GM12878 (cell line): Measurements from ENCODE around the gene WARS2. TPM values are rescaled to one million over a fixed set of nuclear protein-coding genes. Genes with fewer than 3 reads are reported as not detected.

Experiments
- ATAC-seq: fragments of 200-7000 bp; cut with Tn5 transposase; 3 replicates; pipeline ENCODE4 v1.9.1; 2020; ENCODE audit warnings: mild to moderate bottlenecking, moderate library complexity
- BruUV-seq: library from RNA; stranded (reverse); fragments of 400-500 nt; replicated peaks from 2 replicates; lab custom pipeline; 2021; lab: Mats Ljungman, UMichigan
- CTCF ChIA-PET: fragments of 300-600 bp; sonication (Branson Sonifier 250); formaldehyde crosslinking; extraction: SDS; loops from one replicate; lab custom pipeline; 2021; ENCODE audit warnings: inconsistent platforms; lab: Yijun Ruan, JAX
- POLR2A ChIA-PET: fragments of 350-600 bp; formaldehyde crosslinking; extraction: SDS; loops from one replicate; lab custom pipeline; 2021; ENCODE audit warnings: inconsistent platforms; lab: Charles Lee
- RAD21 ChIA-PET: fragments of 300-600 bp; sonication (Branson Sonifier 250); formaldehyde crosslinking; loops from one replicate; lab custom pipeline; 2023; ENCODE audit warnings: antibody characterized with exemption; ENCODE audit not compliant: unreplicated experiment; lab: Charles Lee
- SMC1A ChIA-PET: fragments of 300-600 bp; sonication (Branson Sonifier 250); formaldehyde crosslinking; loops from one replicate; lab custom pipeline; 2023; ENCODE audit not compliant: unreplicated experiment, uncharacterized antibody; lab: Charles Lee
- DNase-seq: peaks from one replicate; pipeline ENCODE4 v3.0.0-alpha.2; 2011; ENCODE audit warnings: low read depth, low spot score
- FAIRE-seq: peaks from 3 replicates; lab custom pipeline; 2011; peaks lifted over from hg19 to GRCh38; lab: Jason Lieb, UNC
- H2AFZ ChIP-seq: 2 replicates; pipeline ENCODE4 v1.6.0; 2011; ENCODE audit warnings: low read depth, low read length, control low read depth; ENCODE audit not compliant: control insufficient read depth
- H3K27ac ChIP-seq: 2 replicates; pipeline ENCODE4 v1.5.1; 2011; ENCODE audit warnings: control low read depth; ENCODE audit not compliant: control insufficient read depth, insufficient read depth
- H3K27me3 ChIP-seq, 2 experiments: replicated peaks in 1 of 2; 2 replicates each; pipeline versions ENCODE4 v1.6.0 to v1.6.1; 2011; ENCODE audit warnings: low read length in 1 of 2; ENCODE audit not compliant: control insufficient read depth in 2 of 2, insufficient read depth in 2 of 2
- H3K36me3 ChIP-seq, 2 experiments: 2 replicates each; pipeline ENCODE4 v1.5.1; 2011; ENCODE audit warnings: low read length in 1 of 2; ENCODE audit not compliant: control insufficient read depth in 2 of 2, insufficient read depth in 2 of 2
- H3K4me1 ChIP-seq: 2 replicates; pipeline ENCODE4 v1.6.1; 2011; ENCODE audit warnings: mild to moderate bottlenecking, low read length, moderate library complexity, mixed read lengths; ENCODE audit not compliant: control insufficient read depth, insufficient read depth
- H3K4me2 ChIP-seq: 2 replicates; pipeline ENCODE4 v1.6.0; 2011; ENCODE audit warnings: control low read depth; ENCODE audit not compliant: control insufficient read depth, insufficient read depth
- H3K4me3 ChIP-seq: fragments of 200-600 bp; sonication (generic); 2 replicates; pipeline ENCODE4 v1.5.1; 2016
- H3K79me2 ChIP-seq: 2 replicates; pipeline ENCODE4 v1.6.0; 2011; ENCODE audit warnings: low read length; ENCODE audit not compliant: control insufficient read depth, insufficient read depth
- H3K9ac ChIP-seq: 2 replicates; pipeline ENCODE4 v1.8.0; 2011; ENCODE audit warnings: low read length, control low read depth, mixed read lengths; ENCODE audit not compliant: control insufficient read depth, insufficient read depth
- H3K9me3 ChIP-seq: replicated peaks from 3 replicates; pipeline ENCODE4 v1.5.1; 2011; ENCODE audit warnings: mild to moderate bottlenecking, low read length; ENCODE audit not compliant: control insufficient read depth, insufficient read depth
- H4K20me1 ChIP-seq: 2 replicates; pipeline ENCODE4 v1.6.0; 2011; ENCODE audit not compliant: control insufficient read depth, insufficient read depth
- ASH2L ChIP-seq: fragments of 300-600, 200-600 bp; sonication (generic); IDR thresholded peaks from 2 replicates; pipeline ENCODE4 v1.6.1; 2017; ENCODE audit warnings: low read depth, mild to moderate bottlenecking, borderline replicate concordance
- BHLHE40 ChIP-seq, 2 experiments: fragments of 450-650 bp in 1 of 2; IDR thresholded peaks; 2 replicates each; pipeline ENCODE4 v1.6.1; 2011 to 2017; ENCODE audit warnings: low read depth in 2 of 2, borderline replicate concordance in 1 of 2, improper control_type of control experiment in 1 of 2, low read length in 1 of 2, mild to moderate bottlenecking in 1 of 2
- BMI1 ChIP-seq: fragments of 450-650 bp; IDR thresholded peaks from 2 replicates; pipeline ENCODE4 v1.6.1; 2016; ENCODE audit warnings: mild to moderate bottlenecking, moderate library complexity, borderline replicate concordance
- BRCA1 ChIP-seq: IDR thresholded peaks from 2 replicates; pipeline ENCODE4 v1.6.1; 2011; ENCODE audit warnings: low read depth, low read length, improper control_type of control experiment
- CREM ChIP-seq: IDR thresholded peaks from 2 replicates; pipeline ENCODE4 v1.6.1; 2014; ENCODE audit warnings: antibody characterized with exemption, low read depth
- MYC ChIP-seq: IDR thresholded peaks from 2 replicates; pipeline ENCODE4 v1.6.1; 2011; ENCODE audit warnings: mild to moderate bottlenecking, low read length, moderate library complexity, inconsistent platforms; ENCODE audit not compliant: insufficient read depth, insufficient replicate concordance, insufficient read length, severe bottlenecking
- POLR2AphosphoS2 ChIP-seq: IDR thresholded peaks from 2 replicates; pipeline ENCODE4 v1.6.1; 2011; ENCODE audit warnings: low read depth, mild to moderate bottlenecking, low read length, improper control_type of control experiment, moderate library complexity
- RBBP5 ChIP-seq: fragments of 200-600 bp; sonication (generic); conservative IDR thresholded peaks from 2 replicates; pipeline ENCODE4 v1.6.1; 2016
- RCOR1 ChIP-seq: conservative IDR thresholded peaks from 2 replicates; pipeline ENCODE4 v1.6.1; 2012; ENCODE audit warnings: low read depth, low read length, improper control_type of control experiment
- RUNX3 ChIP-seq: IDR thresholded peaks from 2 replicates; pipeline ENCODE4 v1.6.1; 2012; ENCODE audit warnings: low read length, inconsistent platforms
- SIX5 ChIP-seq: IDR thresholded peaks from 2 replicates; pipeline ENCODE4 v1.6.1; 2011; ENCODE audit warnings: mild to moderate bottlenecking, low read depth, low read length, moderate library complexity; ENCODE audit not compliant: severe bottlenecking
- SMAD1 ChIP-seq: fragments of 450-650 bp; IDR thresholded peaks from 2 replicates; pipeline ENCODE4 v1.6.1; 2018; ENCODE audit warnings: mild to moderate bottlenecking, low read depth; ENCODE audit not compliant: partially characterized antibody
- STAT1 ChIP-seq: fragments of 450-650 bp; conservative IDR thresholded peaks from 2 replicates; pipeline ENCODE4 v1.6.1; 2014; ENCODE audit warnings: antibody characterized with exemption, mild to moderate bottlenecking
- TCF12 ChIP-seq: IDR thresholded peaks from 2 replicates; pipeline ENCODE4 v1.6.1; 2011; ENCODE audit warnings: low read depth, mild to moderate bottlenecking, low read length
- ZNF207 ChIP-seq: fragments of 450-650 bp; IDR thresholded peaks from 2 replicates; pipeline ENCODE4 v1.6.1; 2014; ENCODE audit warnings: antibody characterized with exemption, mild to moderate bottlenecking, borderline replicate concordance
- ZNF274 ChIP-seq: IDR thresholded peaks from one replicate; pipeline ENCODE4 v1.8.0; 2011; ENCODE audit not compliant: insufficient read length, insufficient read depth
- ZNF384 ChIP-seq: IDR thresholded peaks from 2 replicates; pipeline ENCODE4 v1.6.1; 2012; ENCODE audit warnings: low read depth, mild to moderate bottlenecking, low read length, improper control_type of control experiment, borderline replicate concordance
- WGBS: methylation state at CpG from one replicate; pipeline ENCODE4 v1.1.6; 2016; ENCODE audit warnings: low lambda C conversion rate; ENCODE audit not compliant: insufficient replicate concordance, insufficient coverage; ENCODE audit errors: missing lambda C conversion rate; 5-methylcytosine and 5-hydroxymethylcytosine counted together
- in situ Hi-C: fragments of 300-500 bp; cut with MboI; formaldehyde crosslinking; loops from 9 replicates; pipeline ENCODE4 v1.14.3; 2018; ENCODE audit warnings: mixed read lengths
- intact Hi-C: fragments of 100-400 bp; cut with micrococcal nuclease; formaldehyde crosslinking; loops from one replicate; pipeline ENCODE4 v1.14.2; 2022; ENCODE audit not compliant: unreplicated experiment
- polyA plus RNA-seq, 11 experiments: library from polyadenylated mRNA; depleted of rRNA in 4 of 11; unstranded in 6 of 11; stranded (reverse) in 5 of 11; fragments of >200 nt; fragmentation: Nextera tagmentation in 4 of 11; fragmentation: Illumina TruSeq in 1 of 11; extraction: Ambion mirVana in 4 of 11; extraction: Trizol in 1 of 11; gene quantifications; 1 replicate in 1 of 11; 2 replicates in 10 of 11; pipeline versions ENCODE4 v1.2.1 to v1.2.3, GENCODE V29; 2011 to 2016; ENCODE audit warnings: inconsistent platforms in 2 of 11, missing spikeins in 2 of 11, low read depth in 1 of 11
- total RNA-seq, 4 experiments: library from RNA; depleted of rRNA in 3 of 4; stranded (reverse); fragments of >200 nt in 3 of 4; fragmentation: Illumina TruSeq in 1 of 4; extraction: Trizol in 1 of 4; gene quantifications; 2 replicates each; pipeline versions ENCODE4 v1.2.1 to v1.2.3, GENCODE V29; 2013 to 2021
- TF ChIP-seq, protein P1 (sequence below): fragments of 450-650 bp; IDR thresholded peaks from 2 replicates; pipeline ENCODE4 v1.6.1; 2017; ENCODE audit warnings: mild to moderate bottlenecking, low read depth, inconsistent platforms; ENCODE audit not compliant: poor library complexity, severe bottlenecking

The WARS2 gene
- total and polyA plus RNA-seq, 10 of the 15 experiments (the other 5 are each of a cell fraction or from before 2014, with no cell fraction given): 5.5 to 22.2 (median 14.4) TPM

DNA sequence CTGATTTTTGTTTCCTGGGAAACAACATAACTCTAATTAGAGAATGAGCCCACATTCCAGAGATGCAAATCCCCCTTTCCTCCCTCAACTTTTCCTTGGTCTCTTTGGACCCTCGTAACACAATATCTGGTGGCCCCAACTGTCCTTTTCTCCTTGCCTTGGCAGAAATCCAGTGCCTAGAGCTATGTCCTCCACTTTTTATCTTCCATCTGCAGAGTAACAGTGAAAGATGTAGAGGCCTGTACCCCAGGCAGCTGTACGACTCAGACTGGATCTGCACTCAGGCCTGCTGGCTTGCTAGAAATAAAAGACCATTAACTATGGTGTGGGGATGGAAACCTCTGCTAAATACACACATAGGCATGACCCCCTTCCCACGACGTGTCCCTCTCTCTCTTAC, 72.0 kb downstream of the WARS2 start:
- no TSS peak for BruUV-seq
- Histone ChIP-seq H3K79me2 (no peaks in the 10 kb centered on the region), H3K27me3 (no peaks in the 10 kb centered on the region), H3K9ac (no peak overlapping the region), H3K4me1 (no peaks in the 10 kb centered on the region; the same call in 1 of the 2 replicates), H4K20me1 (no peaks in the 10 kb centered on the region), H3K27ac (no peak overlapping the region), H2AFZ (no peak overlapping the region), H3K4me2 (no peak overlapping the region), H3K36me3 (no peaks in the 10 kb centered on the region), H3K9me3 (no peaks in the 10 kb centered on the region), H3K4me3 (no peak overlapping the region)
- TF ChIP-seq ZNF384 (no peak), RCOR1 (no peak), BRCA1 (no peak), BHLHE40 (IDR thresholded peaks at IDR 0.05; ENCODE audit: borderline replicate concordance in 1 of 2, low read depth in 2 of 2, low read length in 1 of 2) (no peak), SMAD1 (no peak), TCF12 (no peak), BMI1 (no peak), RBBP5 (no peak), ASH2L (no peak), CREM (no peak), STAT1 (no peak), RUNX3 (no peak), POLR2AphosphoS2 (no peak), ZNF207 (no peak), MYC (no peak), SIX5 (no peak), ZNF274 (no peak)
- TF ChIP-seq, protein P1, sequence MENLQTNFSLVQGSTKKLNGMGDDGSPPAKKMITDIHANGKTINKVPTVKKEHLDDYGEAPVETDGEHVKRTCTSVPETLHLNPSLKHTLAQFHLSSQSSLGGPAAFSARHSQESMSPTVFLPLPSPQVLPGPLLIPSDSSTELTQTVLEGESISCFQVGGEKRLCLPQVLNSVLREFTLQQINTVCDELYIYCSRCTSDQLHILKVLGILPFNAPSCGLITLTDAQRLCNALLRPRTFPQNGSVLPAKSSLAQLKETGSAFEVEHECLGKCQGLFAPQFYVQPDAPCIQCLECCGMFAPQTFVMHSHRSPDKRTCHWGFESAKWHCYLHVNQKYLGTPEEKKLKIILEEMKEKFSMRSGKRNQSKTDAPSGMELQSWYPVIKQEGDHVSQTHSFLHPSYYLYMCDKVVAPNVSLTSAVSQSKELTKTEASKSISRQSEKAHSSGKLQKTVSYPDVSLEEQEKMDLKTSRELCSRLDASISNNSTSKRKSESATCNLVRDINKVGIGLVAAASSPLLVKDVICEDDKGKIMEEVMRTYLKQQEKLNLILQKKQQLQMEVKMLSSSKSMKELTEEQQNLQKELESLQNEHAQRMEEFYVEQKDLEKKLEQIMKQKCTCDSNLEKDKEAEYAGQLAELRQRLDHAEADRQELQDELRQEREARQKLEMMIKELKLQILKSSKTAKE: no peak
- 97% methylated on average over 2 of the region's 4 CpGs for WGBS
- POLR2A ChIA-PET: no interaction called here
- DNase-seq (no peak), ATAC-seq (no peak), FAIRE-seq (no peak)
- intact Hi-C loops (no loop called here), in situ Hi-C loops (no loop called here)
- SMC1A ChIA-PET: no interaction called here
- RAD21 ChIA-PET: no interaction called here
- CTCF ChIA-PET: interaction anchor here (1.0 kb wide), 1 partner anchor 73 kb away, joined by 4 read pairs; no protein-coding TSS in a partner anchor
